GM10266 (cell line): ENCODE data around the gene ZFPM1.
A peak's percentile ranks its signal among the peaks of the same experiment; 100 is the strongest.

Experiments
- DNase-seq: peaks from one replicate; pipeline ENCODE4 v3.0.0; 2012; ENCODE audit errors: extremely low spot score
- TF ChIP-seq, protein P1 (sequence below): IDR thresholded peaks from 2 replicates; pipeline ENCODE4 v1.5.1; 2012; ENCODE audit warnings: mild to moderate bottlenecking, low read depth; ENCODE audit not compliant: control insufficient read depth, insufficient read depth; ENCODE audit errors: missing control alignments

ZFPM1 gene

DNA sequence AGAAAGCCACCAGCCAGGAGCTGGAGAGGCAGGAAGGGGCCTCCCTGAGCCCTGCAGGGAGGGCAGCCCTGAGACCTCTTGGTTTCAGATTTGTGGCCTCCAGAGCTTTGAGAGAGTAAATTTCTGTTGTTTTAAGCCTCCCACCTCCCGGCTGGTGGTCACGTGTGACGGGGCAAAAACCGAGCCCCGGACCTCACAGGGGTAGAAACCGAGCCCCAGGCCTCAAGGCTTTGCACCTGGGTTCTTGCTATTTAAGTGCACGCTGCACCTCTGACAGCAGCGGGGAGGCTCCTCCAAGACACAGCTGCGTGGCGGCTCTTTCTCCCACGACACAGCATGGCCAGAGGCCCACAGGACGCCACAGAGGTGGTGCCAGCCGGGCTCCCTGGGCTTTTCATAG, 99.7 kb downstream of the ZFPM1 start:
- DNase-seq = no peak
- TF ChIP-seq, protein P1, sequence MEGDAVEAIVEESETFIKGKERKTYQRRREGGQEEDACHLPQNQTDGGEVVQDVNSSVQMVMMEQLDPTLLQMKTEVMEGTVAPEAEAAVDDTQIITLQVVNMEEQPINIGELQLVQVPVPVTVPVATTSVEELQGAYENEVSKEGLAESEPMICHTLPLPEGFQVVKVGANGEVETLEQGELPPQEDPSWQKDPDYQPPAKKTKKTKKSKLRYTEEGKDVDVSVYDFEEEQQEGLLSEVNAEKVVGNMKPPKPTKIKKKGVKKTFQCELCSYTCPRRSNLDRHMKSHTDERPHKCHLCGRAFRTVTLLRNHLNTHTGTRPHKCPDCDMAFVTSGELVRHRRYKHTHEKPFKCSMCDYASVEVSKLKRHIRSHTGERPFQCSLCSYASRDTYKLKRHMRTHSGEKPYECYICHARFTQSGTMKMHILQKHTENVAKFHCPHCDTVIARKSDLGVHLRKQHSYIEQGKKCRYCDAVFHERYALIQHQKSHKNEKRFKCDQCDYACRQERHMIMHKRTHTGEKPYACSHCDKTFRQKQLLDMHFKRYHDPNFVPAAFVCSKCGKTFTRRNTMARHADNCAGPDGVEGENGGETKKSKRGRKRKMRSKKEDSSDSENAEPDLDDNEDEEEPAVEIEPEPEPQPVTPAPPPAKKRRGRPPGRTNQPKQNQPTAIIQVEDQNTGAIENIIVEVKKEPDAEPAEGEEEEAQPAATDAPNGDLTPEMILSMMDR = no peak

DNA sequence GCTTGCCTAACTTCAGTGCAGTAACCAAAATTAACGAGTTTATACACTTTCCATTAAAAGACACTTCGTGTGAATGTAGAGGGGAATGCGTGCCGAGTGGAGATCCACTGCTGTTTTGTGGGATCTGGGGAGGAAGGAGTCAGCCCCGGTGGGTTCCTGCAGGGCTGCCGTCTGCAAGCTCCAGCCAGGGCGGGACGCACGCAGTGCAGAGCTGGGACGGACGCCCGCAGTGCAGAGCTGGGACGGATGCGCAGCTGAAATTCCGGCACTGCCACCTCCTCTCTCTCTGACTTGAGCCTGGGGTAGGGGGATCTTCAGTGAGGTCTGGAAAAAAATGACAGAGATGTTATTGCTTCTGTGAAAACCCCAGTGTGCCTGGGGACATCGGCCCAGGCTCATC, 100.7 kb downstream of the ZFPM1 start:
- TF ChIP-seq, protein P1 = no peak
- DNase-seq = no peak

GRCh38 chr16:88554711-88555264, 101.7 kb downstream of the ZFPM1 start:
- TF ChIP-seq, protein P1 = no peak
- DNase-seq = no peak

- TF ChIP-seq, protein P1 = no peak
- no peak for DNase-seq
Observed at GRCh38 chr16:88556294-88556988, 103.4 kb downstream of the ZFPM1 start.

GRCh38 chr16:88558457-88559442, 105.7 kb downstream of the ZFPM1 start:
- TF ChIP-seq, protein P1 = peak; percentile 27
- no peak for DNase-seq

DNA sequence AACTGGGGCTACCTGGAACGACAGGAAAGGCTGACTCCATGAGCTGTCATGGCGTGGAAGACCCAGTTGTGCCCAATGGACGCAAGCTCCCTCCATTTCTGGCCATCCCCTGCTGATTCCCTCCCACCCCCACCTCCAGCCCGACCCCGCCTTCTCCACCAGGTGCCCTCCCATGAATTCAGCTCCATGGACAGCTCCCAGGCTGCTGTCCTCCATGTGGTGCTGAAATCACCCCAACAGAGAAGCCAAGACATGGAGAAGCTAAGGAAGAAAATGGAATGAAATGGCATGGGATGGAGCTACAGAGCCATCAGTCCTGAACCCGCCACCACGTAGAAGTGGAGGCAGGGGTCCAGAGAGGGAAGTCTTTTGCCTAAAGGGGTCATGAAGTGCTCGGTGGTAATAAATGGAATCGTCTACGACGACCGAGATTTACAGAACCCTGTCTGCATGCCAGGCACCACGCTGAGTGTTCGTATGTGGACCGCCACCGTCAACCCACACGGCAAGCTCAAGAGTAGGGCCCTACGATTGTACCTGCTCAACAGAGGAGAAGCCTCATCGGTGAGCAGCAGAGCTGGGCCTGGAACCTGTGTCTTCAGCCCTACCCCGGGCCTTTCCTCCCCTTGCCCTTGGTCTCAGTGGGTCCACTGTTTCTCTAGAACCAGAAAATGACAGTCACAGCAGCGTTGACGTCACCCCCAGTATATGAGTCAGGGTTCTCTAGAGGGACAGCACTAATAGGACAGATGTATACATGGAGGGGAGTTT, 107.8 kb downstream of the ZFPM1 start:
- TF ChIP-seq, protein P1 = no peak

More for the DNA sequence above, 107.8 kb downstream of the ZFPM1 start:
- no peak for DNase-seq
